SH-SY5Y (cell line): ENCODE data around the gene NAV2.

Experiments used
- GATA2 ChIP-seq: IDR thresholded peaks from 2 replicates; pipeline ENCODE4 v1.6.1; 2011; ENCODE audit warnings: mild to moderate bottlenecking, low read depth, low read length
- GATA3 ChIP-seq: IDR thresholded peaks from 2 replicates; pipeline ENCODE4 v1.6.1; 2011; ENCODE audit warnings: low read depth, mild to moderate bottlenecking, low read length, moderate library complexity

- TF ChIP-seq GATA2 (no peak), GATA3 (no peak)
Observed at GRCh38 chr11:20050551-20051333, 338.1 kb downstream of the NAV2 start.
